ENCODE results near the gene NCAPG2. TPM values are rescaled to one million over a fixed set of nuclear protein-coding genes. Genes with fewer than 3 reads are reported as not detected.

The NCAPG2 gene
- total and polyA plus RNA-seq, 2 experiments from 2014 or later: 38.7 to 91.2 TPM

DNA sequence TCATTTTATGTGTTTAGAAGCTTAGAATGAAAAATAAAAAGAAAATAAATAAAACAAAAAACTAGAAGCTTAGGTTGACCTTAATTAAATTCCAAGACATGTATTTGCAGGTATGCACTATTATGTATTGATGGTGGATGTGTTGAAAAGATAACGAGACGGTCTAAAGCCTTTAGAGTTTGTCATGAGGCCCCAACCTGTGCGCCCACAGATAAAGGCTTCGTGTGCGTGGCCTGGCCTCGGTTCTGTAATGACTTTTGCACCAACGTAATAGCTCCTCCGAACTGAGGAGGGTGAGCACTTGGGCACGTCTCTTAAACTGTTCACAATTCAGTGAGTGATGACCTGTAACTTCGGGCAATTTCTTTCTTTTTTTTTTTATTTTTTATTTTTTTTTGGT, 43.7 kb upstream of the NCAPG2 start (continued):
- TF ChIP-seq, protein P1, sequence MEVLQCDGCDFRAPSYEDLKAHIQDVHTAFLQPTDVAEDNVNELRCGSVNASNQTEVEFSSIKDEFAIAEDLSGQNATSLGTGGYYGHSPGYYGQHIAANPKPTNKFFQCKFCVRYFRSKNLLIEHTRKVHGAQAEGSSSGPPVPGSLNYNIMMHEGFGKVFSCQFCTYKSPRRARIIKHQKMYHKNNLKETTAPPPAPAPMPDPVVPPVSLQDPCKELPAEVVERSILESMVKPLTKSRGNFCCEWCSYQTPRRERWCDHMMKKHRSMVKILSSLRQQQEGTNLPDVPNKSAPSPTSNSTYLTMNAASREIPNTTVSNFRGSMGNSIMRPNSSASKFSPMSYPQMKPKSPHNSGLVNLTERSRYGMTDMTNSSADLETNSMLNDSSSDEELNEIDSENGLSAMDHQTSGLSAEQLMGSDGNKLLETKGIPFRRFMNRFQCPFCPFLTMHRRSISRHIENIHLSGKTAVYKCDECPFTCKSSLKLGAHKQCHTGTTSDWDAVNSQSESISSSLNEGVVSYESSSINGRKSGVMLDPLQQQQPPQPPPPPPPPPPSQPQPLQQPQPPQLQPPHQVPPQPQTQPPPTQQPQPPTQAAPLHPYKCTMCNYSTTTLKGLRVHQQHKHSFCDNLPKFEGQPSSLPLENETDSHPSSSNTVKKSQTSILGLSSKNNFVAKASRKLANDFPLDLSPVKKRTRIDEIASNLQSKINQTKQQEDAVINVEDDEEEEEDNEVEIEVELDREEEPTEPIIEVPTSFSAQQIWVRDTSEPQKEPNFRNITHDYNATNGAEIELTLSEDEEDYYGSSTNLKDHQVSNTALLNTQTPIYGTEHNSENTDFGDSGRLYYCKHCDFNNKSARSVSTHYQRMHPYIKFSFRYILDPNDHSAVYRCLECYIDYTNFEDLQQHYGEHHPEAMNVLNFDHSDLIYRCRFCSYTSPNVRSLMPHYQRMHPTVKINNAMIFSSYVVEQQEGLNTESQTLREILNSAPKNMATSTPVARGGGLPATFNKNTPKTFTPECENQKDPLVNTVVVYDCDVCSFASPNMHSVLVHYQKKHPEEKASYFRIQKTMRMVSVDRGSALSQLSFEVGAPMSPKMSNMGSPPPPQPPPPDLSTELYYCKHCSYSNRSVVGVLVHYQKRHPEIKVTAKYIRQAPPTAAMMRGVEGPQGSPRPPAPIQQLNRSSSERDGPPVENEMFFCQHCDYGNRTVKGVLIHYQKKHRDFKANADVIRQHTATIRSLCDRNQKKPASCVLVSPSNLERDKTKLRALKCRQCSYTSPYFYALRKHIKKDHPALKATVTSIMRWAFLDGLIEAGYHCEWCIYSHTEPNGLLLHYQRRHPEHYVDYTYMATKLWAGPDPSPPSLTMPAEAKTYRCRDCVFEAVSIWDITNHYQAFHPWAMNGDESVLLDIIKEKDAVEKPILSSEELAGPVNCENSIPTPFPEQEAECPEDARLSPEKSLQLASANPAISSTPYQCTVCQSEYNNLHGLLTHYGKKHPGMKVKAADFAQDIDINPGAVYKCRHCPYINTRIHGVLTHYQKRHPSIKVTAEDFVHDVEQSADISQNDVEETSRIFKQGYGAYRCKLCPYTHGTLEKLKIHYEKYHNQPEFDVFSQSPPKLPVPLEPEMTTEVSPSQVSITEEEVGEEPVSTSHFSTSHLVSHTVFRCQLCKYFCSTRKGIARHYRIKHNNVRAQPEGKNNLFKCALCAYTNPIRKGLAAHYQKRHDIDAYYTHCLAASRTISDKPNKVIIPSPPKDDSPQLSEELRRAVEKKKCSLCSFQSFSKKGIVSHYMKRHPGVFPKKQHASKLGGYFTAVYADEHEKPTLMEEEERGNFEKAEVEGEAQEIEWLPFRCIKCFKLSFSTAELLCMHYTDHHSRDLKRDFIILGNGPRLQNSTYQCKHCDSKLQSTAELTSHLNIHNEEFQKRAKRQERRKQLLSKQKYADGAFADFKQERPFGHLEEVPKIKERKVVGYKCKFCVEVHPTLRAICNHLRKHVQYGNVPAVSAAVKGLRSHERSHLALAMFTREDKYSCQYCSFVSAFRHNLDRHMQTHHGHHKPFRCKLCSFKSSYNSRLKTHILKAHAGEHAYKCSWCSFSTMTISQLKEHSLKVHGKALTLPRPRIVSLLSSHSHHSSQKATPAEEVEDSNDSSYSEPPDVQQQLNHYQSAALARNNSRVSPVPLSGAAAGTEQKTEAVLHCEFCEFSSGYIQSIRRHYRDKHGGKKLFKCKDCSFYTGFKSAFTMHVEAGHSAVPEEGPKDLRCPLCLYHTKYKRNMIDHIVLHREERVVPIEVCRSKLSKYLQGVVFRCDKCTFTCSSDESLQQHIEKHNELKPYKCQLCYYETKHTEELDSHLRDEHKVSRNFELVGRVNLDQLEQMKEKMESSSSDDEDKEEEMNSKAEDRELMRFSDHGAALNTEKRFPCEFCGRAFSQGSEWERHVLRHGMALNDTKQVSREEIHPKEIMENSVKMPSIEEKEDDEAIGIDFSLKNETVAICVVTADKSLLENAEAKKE (CRISPR knock-in tag; IDR thresholded peaks at IDR 0.05): no peak
- TF ChIP-seq, protein P2, sequence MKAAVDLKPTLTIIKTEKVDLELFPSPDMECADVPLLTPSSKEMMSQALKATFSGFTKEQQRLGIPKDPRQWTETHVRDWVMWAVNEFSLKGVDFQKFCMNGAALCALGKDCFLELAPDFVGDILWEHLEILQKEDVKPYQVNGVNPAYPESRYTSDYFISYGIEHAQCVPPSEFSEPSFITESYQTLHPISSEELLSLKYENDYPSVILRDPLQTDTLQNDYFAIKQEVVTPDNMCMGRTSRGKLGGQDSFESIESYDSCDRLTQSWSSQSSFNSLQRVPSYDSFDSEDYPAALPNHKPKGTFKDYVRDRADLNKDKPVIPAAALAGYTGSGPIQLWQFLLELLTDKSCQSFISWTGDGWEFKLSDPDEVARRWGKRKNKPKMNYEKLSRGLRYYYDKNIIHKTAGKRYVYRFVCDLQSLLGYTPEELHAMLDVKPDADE (IDR thresholded peaks at IDR 0.05): no peak
- no peak for TF ChIP-seq NANOG (IDR thresholded peaks at IDR 0.05; ENCODE audit: borderline replicate concordance)

GRCh38 chr7:158747408-158747807, 42.8 kb upstream of the NCAPG2 start:
- no peaks in the 10 kb centered on the region for H3K27me3 Mint-ChIP-seq (ENCODE audit: insufficient read depth, low read depth, poor library complexity)
- DNase-seq (ENCODE audit: low spot score): no peak
- H3K4me3 ChIP-seq: no peak overlapping the region
- no peak overlapping the region for H3K27ac Mint-ChIP-seq
- no peaks in the 10 kb centered on the region for H3K9me3 Mint-ChIP-seq
- peaks cover 8% of the 10 kb centered on the region for H3K36me3 ChIP-seq (ENCODE audit: insufficient read depth)
- H3K4me3 Mint-ChIP-seq: no peak overlapping the region
- no peaks in the 10 kb centered on the region for H3K9me2 ChIP-seq (ENCODE audit: insufficient read depth)
- ATAC-seq: no peak
- H3K36me3 Mint-ChIP-seq (ENCODE audit: low read depth): peaks cover 30% of the 10 kb centered on the region
- no peak overlapping the region for H2AFZ ChIP-seq
- no peaks in the 10 kb centered on the region for H3K4me1 Mint-ChIP-seq
- TF ChIP-seq STAT1 (IDR thresholded peaks at IDR 0.05; ENCODE audit: unreplicated experiment): no peak
- no peaks in the 10 kb centered on the region for H3F3A ChIP-seq (replicated peaks; ENCODE audit: low read depth)
- no peaks in the 10 kb centered on the region for H4K20me1 ChIP-seq (replicated peaks; ENCODE audit: insufficient read depth)
- H3K27ac ChIP-seq (ENCODE audit: low read depth): no peak overlapping the region
- H3K79me2 ChIP-seq (replicated peaks; ENCODE audit: insufficient read depth): no peaks in the 10 kb centered on the region
- H3K4me2 ChIP-seq: no peak overlapping the region
- H3K4me1 ChIP-seq (ENCODE audit: insufficient read depth): no peaks in the 10 kb centered on the region
- H3K27me3 ChIP-seq (ENCODE audit: insufficient read depth): no peaks in the 10 kb centered on the region

Data from GM23338 (cell line).